ENCODE data around the gene EGFR.

- no peak for TF ChIP-seq POLR2AphosphoS5 (IDR thresholded peaks at IDR 0.05; ENCODE audit: low read depth, low read length)
- no peak for TF ChIP-seq SIN3A (IDR thresholded peaks at IDR 0.05; ENCODE audit: borderline replicate concordance, insufficient read depth, low read length)
- TF ChIP-seq REST (IDR thresholded peaks at IDR 0.05; ENCODE audit: insufficient read depth in 1 of 2, low read depth in 2 of 2, low read length in 2 of 2) = no peak
- TF ChIP-seq TAF1 (IDR thresholded peaks at IDR 0.05; ENCODE audit: borderline replicate concordance, insufficient read depth, low read length) = no peak
Observed at GRCh38 chr7:55258631-55259030, 239.8 kb downstream of the EGFR start.

All from PFSK-1 (cell line).